ENCODE measurements around the gene ZNF273. TPM values are rescaled to one million over a fixed set of nuclear protein-coding genes. Genes with fewer than 3 reads are reported as not detected.
A peak's percentile ranks its signal among the peaks of the same experiment; 100 is the strongest.
"Not testable (repeated sequence)": the region's sequence is repeated elsewhere in the genome, so short reads cannot be mapped to it uniquely, and the experiment has no call there.

ZNF273 gene
- total RNA-seq, 1 donor = 3.7 TPM

- no peak for DNase-seq (ENCODE audit: low read depth)
- TF ChIP-seq CTCF (IDR thresholded peaks at IDR 0.05; ENCODE audit: insufficient read depth, low read length) = no peak
- no peak overlapping the region for H3K4me3 ChIP-seq (ENCODE audit: low read depth, low read length)
Measured at GRCh38 chr7:64934478-64934877, 31.4 kb downstream of the ZNF273 start.

DNA sequence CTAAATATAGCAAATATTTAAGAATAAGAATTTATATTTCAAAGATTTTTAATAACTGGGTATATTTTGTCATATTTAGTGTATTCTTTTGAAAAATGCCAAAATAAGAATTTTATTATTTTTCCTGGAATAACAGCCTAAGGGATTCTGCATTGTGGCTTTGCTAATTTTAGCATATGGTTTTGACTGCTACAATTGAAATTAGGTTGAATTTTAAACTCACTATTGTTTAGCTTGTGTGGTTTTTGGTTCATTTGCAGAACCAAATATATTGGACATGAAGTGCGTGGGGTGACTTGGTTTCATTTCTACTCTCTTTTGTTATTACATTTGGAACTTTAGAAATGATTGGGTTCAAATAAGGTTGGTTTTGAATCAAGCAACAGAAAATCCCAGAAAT, 35.5 kb downstream of the ZNF273 start:
- TF ChIP-seq CTCF (IDR thresholded peaks at IDR 0.05; ENCODE audit: insufficient read depth, low read length) = no peak
- no peak for DNase-seq (ENCODE audit: low read depth)

GRCh38 chr7:64940021-64940420, 36.9 kb downstream of the ZNF273 start:
- H3K4me3 ChIP-seq (ENCODE audit: low read depth, low read length); DNase-seq (ENCODE audit: low read depth): not testable (repeated sequence)

More for the DNA sequence above, 35.5 kb downstream of the ZNF273 start:
- H3K4me3 ChIP-seq (ENCODE audit: low read depth, low read length) = no peak overlapping the region

DNA sequence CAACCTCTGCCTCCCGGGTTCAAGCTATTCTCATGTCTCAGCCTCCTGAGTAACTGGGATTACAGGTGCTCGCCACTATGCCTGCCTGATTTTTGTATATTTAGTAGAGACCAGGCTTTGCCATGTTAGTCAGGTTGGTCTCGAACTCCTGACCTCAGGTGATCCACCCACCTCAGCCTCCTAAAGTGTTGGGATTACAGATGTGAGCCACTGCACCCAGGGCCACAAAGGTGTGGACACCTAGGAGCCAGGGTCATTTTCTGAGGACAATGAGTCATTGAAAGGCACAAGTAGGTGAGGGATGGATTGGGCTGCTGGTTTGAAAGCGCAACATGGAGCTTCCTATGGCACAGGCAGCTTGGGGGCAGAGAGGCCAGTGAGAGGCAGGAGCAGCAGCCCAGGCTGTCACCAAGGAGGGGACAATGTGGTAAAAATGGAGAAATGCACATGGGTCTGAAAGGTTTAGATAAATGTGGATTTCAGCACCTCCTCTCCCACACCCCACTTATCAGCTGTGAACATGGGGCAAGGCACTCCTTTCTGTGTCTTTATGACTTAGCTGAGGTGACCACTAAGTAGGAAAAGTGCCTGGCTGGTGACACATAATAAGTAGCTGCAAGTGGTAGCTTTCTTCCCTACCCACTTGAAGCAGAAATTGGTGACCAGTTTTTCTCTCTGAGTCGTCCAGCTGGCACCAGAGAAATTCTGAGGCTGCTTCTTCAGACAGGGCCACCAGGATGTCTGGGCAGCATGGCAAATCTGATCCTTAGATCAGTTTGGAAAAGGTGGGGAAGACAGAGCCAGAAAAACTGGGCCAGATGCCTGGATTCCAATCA, 41.8 kb downstream of the ZNF273 start:
- not testable (repeated sequence) for DNase-seq (ENCODE audit: low read depth); H3K4me3 ChIP-seq (ENCODE audit: low read depth, low read length)

- no peak overlapping the region for H3K4me3 ChIP-seq (ENCODE audit: low read depth, low read length)
- no peak for TF ChIP-seq CTCF (IDR thresholded peaks at IDR 0.05; ENCODE audit: insufficient read depth, low read length)
- DNase-seq (ENCODE audit: low read depth) = no peak
Measured at GRCh38 chr7:64945503-64946175, 42.6 kb downstream of the ZNF273 start.

GRCh38 chr7:64946772-64947171, 43.7 kb downstream of the ZNF273 start:
- no peak for TF ChIP-seq CTCF (IDR thresholded peaks at IDR 0.05; ENCODE audit: insufficient read depth, low read length)
- DNase-seq (ENCODE audit: low read depth) = no peak

GRCh38 chr7:64947252-64948000, 44.4 kb downstream of the ZNF273 start:
- no peak for TF ChIP-seq CTCF (IDR thresholded peaks at IDR 0.05; ENCODE audit: insufficient read depth, low read length)
- no peak for DNase-seq (ENCODE audit: low read depth)
- H3K4me3 ChIP-seq (ENCODE audit: low read depth, low read length) = peak overlapping the region; percentile 10

More at GRCh38 chr7:64946772-64947171, 43.7 kb downstream of the ZNF273 start:
- no peak overlapping the region for H3K4me3 ChIP-seq (ENCODE audit: low read depth, low read length)

GRCh38 chr7:64948774-64949173, 45.7 kb downstream of the ZNF273 start:
- DNase-seq (ENCODE audit: low read depth); H3K4me3 ChIP-seq (ENCODE audit: low read depth, low read length): not testable (repeated sequence)

DNA sequence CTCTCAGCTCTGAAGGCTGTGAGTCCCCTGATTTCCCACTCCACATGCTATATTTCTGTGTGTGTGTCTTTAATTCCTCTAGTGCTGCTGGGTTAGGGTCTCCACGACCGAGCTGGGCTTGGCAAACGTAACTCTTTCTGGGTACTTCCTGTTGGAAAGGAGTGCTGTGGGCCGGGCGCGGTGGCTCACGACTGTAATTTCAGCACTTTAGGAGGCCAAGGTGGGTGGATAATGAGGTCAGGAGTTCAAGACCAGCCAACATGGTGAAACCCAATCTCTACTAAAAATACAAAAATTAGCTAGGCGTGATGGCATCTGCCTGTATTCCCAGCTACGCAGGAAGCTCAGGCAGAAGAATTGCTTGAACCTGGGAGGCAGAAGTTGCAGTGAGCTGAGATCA, 47.6 kb downstream of the ZNF273 start:
- not testable (repeated sequence) for H3K4me3 ChIP-seq (ENCODE audit: low read depth, low read length); DNase-seq (ENCODE audit: low read depth)

Measured in fibroblast of the aortic adventitia (primary cell).